HG03097 (cell line): Measurements from ENCODE around the gene SGPP2.

ENCODE experiments used
- ATAC-seq: cut with Tn5 transposase; IDR thresholded peaks from one replicate; pipeline ENCODE4 v1.9.1; 2021; ENCODE audit not compliant: unreplicated experiment, low FRiP score

SGPP2 gene

GRCh38 chr2:222459983-222460382 is 35.6 kb downstream of the SGPP2 start:
- ATAC-seq: no peak

- ATAC-seq: no peak
Measured at GRCh38 chr2:222465746-222466145, 41.4 kb downstream of the SGPP2 start.

- ATAC-seq: no peak
Measured at GRCh38 chr2:222468346-222468745, 44.0 kb downstream of the SGPP2 start.

GRCh38 chr2:222470802-222471468 is 46.6 kb downstream of the SGPP2 start:
- no peak for ATAC-seq

GRCh38 chr2:222477962-222478608 is 53.7 kb downstream of the SGPP2 start:
- ATAC-seq: no peak

- no peak for ATAC-seq
Measured at GRCh38 chr2:222479859-222480258, 55.5 kb downstream of the SGPP2 start.

- no peak for ATAC-seq
Measured at GRCh38 chr2:222480497-222480896, 56.2 kb downstream of the SGPP2 start.

- no peak for ATAC-seq
Measured at GRCh38 chr2:222481941-222482340, 57.6 kb downstream of the SGPP2 start.

GRCh38 chr2:222483513-222484039 is 59.2 kb downstream of the SGPP2 start:
- no peak for ATAC-seq

GRCh38 chr2:222485367-222486211 is 61.2 kb downstream of the SGPP2 start:
- ATAC-seq: no peak

GRCh38 chr2:222490131-222490530 is 65.8 kb downstream of the SGPP2 start:
- no peak for ATAC-seq

GRCh38 chr2:222492683-222493082 is 68.3 kb downstream of the SGPP2 start:
- no peak for ATAC-seq

- ATAC-seq: no peak
Measured at GRCh38 chr2:222494104-222494739, 69.9 kb downstream of the SGPP2 start.

GRCh38 chr2:222495388-222495787 is 71.0 kb downstream of the SGPP2 start:
- ATAC-seq: no peak

GRCh38 chr2:222499226-222499625 is 74.9 kb downstream of the SGPP2 start:
- ATAC-seq: no peak

GRCh38 chr2:222504191-222504590 is 79.8 kb downstream of the SGPP2 start:
- ATAC-seq: no peak

GRCh38 chr2:222504719-222505118 is 80.4 kb downstream of the SGPP2 start:
- peak; percentile 95 for ATAC-seq

- ATAC-seq: no peak
Measured at GRCh38 chr2:222506230-222506935, 82.0 kb downstream of the SGPP2 start.

- no peak for ATAC-seq
Measured at GRCh38 chr2:222514901-222515300, 90.6 kb downstream of the SGPP2 start.
